HG02763 (cell line): ENCODE measurements around the gene TRPM4.
"Not testable (repeated sequence)": the region's sequence is repeated elsewhere in the genome, so short reads cannot be mapped to it uniquely, and the experiment has no call there.

ENCODE experiments used
- ATAC-seq: cut with Tn5 transposase; IDR thresholded peaks from one replicate; pipeline ENCODE4 v1.9.1; 2021; ENCODE audit warnings: mild to moderate bottlenecking, moderate library complexity; ENCODE audit not compliant: unreplicated experiment

Gene TRPM4

DNA sequence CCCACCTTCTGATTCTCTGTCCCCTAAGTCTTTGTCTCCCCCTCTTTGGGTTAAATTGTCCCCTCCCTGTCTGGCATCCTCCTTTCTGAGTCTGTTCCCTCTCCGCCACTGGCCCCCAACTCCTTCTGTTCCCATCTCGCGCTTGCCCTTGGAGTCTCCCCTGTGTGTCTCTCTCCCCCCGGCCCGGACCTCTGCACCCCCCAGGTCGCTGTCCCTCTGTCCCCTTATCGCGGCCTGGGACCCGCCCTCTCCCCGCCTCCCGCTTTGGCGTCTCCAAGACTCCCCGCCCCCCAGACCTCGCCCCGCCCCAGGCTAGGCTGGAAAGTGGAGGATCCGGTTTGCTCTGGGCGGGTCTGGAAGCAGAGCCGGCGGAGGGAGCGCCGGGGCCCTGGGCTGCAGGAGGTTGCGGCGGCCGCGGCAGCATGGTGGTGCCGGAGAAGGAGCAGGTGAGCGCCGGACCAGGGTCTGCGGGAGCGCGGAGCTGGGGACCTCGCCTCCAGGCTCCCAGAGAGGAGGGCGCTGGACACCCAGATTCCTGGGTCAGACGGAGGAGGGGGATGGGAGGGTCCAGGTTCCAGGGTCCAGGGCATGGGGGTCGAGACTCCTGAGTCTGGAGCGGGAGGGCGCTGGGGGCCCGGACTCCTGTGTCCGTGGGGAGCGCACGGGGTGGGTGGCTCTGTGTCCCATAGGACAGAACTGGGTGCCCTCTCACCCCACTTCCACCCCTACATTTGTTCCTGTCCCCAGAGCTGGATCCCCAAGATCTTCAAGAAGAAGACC lies at the start of gene TRPM4:
Gene TRPM4 (plus strand): TSS at position 348 of the 780 bp plus-strand sequence. CDS start 75 bp downstream, at position 423.
- no peak for ATAC-seq

DNA sequence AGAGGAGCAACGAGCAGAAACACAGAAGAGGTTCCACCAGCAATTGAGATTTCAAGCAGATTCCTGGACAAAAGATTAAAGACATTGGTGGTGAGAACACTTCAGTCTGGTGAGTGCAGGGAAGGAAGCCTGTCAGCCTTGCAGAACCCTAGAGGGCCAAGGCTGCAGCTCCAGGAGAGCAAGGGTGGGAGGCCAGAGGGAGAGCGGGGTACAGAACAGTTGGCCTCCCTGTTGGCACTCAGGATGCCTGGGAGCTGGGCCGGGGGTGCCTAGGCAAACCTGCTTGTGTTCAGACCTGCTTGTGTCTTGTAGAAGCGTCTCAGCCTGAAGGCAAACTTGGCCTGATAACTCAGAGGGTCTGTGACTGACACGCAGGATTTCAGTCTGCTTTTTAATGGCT lies 48.5 kb upstream of the TRPM4 start:
- no peak for ATAC-seq

DNA sequence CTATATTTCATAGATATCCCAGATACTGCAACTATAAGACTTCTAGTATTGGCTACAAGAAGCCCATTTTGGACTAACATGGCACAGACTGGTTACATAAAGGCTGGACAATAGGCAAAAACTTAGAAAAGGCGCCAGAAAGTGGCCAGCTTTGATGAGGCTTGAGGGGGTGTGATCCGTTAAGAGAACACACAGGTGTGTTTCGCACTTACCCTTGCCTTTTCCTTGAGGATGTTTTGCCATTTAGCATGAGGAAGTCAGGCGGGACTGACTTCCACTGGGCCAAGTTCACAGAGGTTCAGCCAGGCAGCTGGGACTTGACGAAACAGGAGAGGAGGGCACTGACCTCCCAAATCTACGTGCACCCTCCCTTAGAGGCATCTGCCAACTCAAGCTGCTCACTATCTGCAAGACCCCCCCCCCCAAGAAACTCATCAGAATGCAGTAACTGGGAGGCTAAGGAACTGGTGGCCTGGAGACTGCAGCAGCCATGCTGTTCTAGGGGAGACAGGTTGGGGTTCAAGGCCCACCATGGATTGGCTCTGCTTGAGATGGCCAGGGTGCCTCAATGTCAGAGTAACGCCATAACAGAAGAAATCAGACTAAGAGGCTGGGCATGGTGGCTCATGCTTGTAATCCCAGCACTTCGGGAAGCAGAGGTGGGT lies 47.9 kb upstream of the TRPM4 start:
- ATAC-seq, result no peak

DNA sequence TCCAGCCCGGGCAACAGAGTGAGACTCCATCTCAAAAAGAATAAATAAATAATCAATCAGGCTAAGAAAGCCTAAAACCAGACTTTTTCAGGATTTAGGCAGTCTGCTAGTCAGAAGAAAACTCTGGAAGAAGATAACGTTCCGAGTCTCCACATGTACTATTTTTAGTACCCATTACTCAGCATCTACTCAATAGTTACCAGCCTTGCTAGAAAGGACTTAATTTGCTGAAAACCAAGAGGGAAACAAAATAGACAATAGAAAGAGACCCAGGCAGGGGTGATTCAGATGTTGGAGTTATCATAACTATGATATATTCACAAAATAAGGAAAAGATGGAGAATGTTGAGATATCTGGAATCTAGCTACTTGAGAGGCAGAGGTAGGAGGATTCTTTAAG lies 47.0 kb upstream of the TRPM4 start:
- ATAC-seq, result no peak

DNA sequence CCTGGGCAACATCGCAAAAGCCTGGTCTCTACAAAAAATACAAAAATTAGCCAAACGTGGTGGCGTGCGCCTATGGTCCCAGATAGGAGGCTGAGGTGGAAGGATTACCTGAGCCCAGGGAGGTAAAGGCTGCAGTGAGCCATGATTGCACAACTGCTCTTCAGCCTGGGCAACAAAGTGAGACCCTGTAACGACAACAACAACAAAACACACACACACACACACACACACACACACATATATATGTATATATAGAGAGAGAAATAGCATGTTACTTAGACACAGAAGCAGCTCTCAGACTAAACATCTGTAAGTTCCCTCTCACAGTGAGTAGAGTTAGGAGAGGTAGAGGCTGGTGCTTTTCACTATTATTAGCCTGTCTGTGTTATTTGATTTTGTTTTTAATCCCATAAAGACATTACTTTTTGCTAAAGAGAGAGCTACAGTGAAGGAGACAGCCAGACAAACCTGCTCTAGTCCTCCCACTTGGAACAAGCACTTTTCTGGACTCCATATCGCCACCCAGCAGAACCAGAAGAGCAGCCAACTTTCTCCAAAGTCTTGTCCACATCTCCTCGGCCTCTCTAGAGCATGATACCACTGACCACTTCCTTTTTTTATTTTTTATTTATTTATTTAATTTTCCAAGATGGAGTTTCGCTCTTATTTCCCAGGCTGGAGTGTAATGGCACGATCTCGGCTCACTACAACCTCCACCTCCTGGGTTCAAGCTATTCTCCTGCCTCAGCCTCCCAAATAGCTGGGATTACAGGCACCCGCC lies 46.2 kb upstream of the TRPM4 start:
- no peak for ATAC-seq

DNA sequence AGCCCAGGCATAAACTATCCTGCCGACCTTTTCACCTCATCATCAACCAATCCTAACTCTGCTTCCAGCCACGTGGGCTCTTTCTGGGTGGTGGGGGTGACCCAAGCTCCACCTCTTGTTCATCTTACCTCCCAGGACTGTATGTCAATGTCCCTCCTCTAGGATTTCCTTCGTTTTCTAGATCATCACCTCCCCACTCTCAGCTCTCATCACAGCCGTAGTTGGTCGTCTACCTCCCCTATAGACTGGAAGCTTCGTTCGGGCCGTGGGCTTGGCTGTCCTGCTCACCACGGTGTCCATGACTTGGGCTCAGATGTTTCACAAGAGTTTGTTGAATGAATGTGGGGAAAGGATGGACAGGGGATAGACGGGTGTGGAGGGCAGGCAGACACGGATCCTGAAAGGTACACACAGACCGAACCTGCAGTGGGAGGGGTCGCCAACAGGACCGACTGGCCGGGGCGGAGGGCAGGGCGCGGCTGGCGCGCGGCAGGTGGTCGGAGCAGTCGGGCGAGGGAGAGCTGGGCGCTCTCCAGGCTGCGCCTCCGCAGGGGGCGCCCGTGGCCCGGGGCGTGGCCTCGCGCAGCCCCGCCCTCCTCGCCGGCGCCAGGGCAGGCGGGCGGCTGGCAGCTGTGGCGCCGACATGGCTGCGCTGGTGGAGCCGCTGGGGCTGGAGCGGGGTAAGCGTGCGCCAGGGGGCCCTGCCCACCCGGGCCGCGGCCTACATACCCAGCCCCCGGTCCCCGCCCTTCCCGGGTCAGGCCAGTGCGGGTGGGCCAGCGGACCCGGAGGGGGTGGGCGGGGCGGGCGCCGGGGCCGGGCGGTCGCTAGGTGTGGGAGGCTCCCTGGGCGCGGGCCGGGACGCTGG lies 43.6 kb upstream of the TRPM4 start, which contains the start of gene LIN7B:
Gene LIN7B (plus strand): TSS at position 609 of the 868 bp plus-strand sequence. CDS start 35 bp downstream, at position 644.
- peak; percentile 53 for ATAC-seq

DNA sequence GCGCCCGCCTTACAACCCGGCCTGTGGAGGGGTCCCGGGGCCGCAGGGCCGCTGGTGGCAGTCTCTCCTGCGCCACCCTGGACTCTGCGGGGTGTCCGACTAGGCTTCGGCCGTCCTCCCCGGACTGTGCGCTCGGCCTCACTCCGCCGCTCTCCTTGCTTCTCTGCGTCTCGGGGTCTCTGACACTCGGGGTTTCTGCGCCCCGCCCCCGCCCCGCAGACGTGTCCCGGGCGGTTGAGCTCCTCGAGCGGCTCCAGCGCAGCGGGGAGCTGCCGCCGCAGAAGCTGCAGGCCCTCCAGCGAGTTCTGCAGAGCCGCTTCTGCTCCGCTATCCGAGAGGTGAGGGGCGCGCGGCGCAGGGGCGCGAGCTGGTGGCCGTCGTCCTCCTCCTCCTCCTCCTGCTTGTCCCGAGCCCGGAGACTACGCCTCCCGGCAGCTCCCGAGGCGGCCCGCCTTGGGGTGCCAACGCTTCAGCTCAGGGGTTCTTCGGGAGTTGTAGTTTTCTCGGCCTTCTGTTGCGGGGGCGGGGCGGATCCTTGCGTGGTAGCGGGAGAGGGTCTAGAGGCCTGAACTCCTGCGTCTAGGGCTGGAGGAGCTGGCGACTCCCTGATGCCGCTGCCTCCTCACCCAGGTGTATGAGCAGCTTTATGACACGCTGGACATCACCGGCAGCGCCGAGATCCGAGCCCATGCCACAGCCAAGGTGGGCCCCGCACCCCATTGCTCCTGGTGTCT lies 42.8 kb upstream of the TRPM4 start:
- no peak for ATAC-seq

DNA sequence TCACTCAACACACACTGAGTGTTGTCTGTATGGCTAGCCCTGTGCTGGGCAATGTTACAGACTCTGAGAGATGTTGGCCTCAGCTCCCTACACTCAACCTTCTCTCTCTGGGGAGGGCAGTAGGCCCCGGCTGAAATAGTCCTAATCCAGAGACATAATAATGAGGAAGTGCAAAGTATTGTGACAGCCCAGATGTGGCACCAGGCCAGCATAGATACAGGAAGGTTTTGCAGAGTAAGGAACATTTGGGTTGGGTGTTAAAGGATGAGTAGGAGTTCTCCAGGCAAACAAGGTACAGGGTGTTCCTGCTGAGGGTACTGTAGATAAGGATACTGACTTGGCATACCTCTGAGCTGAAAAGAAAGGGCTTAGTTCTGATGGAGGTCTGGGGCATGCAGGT lies 41.0 kb upstream of the TRPM4 start:
- ATAC-seq, result no peak

DNA sequence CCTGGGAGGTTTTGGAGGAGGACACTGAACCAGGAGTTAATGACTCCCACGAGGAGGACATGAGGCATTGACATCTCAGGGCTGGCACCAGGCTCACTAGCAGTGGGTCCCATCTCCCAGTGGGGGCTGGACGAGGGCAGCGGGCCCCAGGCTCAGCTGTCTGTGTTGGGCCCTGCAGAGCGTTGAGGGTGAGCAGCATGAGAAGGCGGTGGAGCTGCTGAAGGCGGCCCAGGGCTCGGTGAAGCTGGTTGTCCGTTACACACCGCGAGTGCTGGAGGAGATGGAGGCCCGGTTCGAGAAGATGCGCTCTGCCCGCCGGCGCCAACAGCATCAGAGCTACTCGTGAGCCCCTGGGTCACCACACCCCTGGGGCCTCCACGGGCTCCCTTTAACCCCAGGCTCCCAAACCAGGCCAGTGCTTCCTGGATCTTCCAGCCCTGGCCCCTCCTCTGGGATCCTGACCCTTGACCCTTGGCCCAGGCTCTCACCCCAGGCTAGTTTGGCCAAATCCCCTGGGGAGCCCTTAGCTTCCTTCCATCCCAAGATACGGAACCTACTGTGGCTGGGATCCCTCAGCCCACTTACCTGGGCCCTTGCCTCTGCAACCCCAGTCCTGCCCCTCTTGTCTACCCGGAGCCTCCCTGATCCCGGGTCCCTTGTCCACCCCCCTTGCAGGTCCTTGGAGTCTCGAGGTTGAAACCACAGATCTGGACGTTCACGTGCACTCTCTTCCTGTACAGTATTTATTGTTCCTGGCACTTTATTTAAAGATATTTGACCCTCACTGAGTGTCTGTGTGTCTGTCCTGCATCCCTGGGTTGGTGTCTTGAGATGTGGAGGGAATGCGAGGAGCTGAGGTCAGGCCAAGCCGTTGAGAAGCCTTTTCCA lies 39.7 kb upstream of the TRPM4 start:
- ATAC-seq, result no peak

DNA sequence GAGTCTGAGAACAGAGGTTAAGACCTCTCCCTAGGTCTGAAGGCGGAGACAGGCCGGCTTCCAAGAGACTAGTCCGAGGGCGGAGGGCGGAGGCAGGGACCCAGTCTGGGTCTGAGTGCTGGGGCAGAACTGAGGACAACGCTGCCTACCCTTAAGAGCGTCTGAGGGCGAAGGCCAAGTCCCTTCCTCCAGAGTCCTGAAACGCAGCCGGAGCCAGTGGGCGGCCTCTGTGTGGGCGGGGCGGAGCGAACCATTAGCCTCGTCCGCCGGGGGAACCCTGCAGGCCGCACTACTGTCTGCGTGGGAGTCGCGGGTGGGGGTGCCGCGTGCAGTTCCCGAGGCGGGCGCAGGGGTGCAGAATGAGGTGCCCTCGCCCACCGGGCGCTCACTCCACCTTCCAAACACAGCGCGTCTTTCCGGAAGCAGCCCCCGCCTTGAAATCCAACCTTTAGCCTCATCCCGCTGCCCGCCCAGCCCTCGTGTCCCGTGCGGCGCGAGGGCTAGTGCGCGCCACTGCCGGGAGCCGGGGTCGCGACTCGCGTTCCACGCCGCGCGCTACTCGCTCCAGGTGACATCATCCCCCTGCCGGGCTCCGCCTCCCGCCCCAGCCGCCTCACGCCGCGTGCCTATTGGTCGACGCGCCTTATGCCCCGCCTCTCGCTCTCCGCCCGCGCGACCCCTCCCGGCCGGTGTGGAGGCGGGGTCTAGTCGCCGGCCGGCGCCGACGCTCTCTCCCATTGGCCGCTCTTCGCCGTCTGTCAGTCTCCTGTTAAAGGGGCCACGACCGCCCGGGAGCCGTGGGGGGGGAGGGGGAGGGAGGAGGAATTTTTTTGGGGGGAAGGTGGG lies 38.8 kb upstream of the TRPM4 start, which contains the start of gene C19orf73:
Gene C19orf73 (minus strand): TSS at position 579 of the 846 bp plus-strand sequence. CDS start 121 bp downstream, at position 458.
- ATAC-seq, result peak; percentile 80

DNA sequence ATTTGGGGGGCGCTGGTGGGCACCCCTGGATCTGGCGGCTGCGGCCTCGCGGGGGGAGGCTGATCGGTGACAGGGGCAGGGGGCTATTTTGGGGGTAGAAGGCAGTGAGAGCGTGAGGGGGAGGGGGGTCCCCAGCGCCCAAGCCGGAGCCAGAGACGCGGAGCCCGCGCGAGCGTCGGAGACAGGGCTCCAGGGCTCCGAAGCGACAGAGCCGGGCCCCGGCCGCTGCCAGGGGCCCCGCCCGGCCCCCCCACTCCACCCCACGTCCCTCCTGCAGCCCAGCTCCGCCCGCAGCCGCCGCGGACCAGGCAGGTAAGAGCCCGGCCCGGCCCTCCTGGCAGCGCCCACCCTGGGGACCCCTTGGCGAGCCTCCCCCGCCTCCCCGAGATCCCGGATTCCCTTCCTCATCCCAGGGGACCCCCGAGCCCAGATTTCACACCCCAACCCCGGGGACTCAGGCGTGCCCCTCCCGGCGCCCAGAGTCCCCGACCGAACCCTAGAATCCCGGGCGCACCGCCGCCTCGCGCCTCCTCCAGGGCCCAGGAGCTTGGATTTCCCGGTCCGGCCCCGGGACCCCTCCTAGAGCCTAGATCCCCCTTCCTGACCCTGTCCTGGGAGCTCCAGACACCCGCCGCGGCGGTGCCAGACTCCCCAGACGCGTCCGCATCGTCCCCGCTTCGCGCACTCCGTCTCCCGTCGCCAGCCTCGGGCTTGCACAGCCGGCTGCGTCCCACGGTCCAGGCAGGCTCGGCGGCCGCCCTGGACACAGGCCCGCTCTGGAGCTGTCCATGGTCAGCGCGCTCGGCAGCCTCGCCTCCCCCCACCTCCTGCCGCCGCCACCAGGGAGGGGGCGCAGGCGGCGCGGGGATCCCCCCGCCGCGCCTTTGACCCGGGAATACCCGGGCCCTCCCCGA lies 37.9 kb upstream of the TRPM4 start, which contains the start of gene PPFIA3:
Gene PPFIA3 (plus strand): TSS at position 134 of the 914 bp plus-strand sequence. CDS start 8,330 bp downstream, outside the sequence.
- no peak for ATAC-seq

DNA sequence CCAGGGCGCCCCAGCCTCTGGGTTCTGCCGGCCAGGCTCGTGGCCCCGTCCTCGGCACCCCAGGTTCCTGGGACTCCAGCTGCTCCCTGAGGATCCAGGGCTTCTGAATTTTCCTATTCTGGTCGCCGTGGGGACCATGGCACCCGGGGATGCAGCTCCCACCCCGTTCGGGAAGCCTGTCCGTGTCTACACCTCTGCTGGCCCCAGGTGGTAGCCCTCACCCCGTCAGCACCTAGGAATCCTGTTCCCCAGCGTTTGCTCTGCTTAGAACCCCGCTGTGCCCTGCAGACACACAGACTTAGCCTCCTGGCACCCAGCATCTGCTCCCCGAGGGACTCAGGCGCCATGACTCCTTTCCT lies 37.3 kb upstream of the TRPM4 start:
- ATAC-seq, result no peak

DNA sequence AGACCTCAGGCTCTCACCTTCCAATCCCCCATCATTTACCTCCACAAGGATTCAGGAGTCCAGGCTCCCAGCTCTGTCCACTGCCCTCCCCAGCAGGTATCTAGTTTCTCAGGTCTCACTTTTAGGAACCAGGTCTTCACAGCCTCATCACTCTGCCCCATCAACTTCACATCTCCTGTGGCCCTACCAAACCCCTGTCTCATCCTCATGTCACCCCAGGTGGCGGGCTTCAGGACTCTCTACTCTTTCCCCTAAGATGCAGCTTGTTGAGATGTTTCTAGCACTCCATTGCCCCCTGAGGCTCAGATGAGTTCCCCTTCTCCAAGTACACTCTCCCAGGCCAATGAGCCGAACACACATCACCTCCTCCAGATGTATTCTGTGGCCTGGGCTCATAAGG lies 36.7 kb upstream of the TRPM4 start:
- no peak for ATAC-seq

DNA sequence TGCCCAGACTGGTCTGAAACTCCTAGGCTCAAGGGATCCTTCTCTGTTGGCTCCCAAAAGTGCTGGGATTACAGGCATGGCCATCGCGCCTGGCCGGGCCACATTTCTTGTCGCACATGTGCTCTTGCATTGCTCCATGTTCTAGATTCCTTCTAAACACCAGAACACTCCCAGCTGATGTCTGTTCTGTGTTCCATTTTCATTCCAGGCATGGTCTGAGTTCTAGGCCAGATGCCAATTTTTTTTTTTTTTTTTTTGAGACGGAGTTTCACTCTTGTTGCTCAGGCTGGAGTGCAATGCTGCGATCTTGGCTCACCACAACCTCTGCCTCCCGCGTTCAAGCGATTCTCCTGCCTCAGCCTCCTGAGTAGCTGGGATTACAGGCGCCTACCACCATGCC lies 35.8 kb upstream of the TRPM4 start:
- ATAC-seq, result not testable (repeated sequence)

DNA sequence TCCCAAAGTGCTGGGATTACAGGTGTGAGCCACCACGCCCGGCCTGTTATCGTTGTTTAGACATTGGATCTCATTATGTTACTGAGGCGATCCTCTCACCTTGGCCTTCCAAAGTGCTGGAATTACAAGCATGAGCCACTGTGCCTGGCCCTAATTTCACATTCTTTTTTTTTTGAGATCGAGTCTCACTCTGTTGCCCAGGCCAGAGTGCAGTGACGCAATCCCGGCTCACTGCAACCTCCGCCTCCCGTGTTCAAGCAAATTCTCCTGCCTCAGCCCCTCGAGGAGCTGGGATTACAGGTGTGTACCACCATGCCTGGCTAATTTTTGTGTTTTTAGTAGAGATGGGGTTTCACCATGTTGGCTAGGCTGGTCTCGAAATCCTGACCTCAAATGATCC lies 34.3 kb upstream of the TRPM4 start:
- not testable (repeated sequence) for ATAC-seq

DNA sequence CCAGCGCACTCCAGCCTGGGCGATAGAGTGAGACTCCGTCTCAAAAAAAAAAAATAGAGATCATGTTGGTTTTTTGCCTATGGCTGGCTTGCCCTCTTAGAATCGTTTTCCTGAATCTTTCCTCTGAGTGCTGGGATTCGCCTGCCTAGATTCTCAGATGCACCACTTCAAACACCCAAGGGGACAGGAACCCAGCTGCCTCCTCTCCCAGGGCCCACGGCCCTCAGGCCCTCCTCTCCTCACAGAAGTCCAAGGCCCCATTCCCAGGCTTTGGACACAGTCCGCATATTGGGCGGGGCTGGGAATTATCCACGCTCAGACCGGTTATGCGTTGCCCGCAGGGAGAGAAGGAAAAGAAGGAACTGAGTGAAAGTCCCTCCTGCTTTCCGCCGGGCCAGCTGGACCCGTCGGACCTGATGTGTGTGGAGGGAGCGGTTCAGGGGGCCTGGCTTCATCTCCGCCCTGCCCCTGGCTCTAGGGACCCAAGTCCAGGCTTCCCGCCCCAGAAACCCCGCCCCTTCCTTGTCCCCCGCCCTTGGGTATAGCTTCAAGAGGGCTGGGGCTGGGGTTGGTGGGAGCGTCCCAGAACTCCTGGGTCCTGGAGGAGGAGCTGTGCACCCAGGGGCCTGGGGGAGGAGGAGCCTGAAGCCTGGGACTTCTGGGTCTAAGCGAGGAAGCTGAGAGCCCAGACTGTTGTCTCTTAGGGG lies 32.4 kb upstream of the TRPM4 start:
- ATAC-seq, result no peak
